NT2/D1 (cell line): ENCODE results near the gene WDR90.

Experiments used
- SUZ12 ChIP-seq: IDR thresholded peaks from 2 replicates; pipeline ENCODE4 v1.6.1; 2011; ENCODE audit not compliant: insufficient read length, insufficient read depth; ENCODE audit errors: extremely low read depth
- ZNF274 ChIP-seq: IDR thresholded peaks from 2 replicates; pipeline ENCODE4 v1.6.1; 2011; ENCODE audit warnings: mild to moderate bottlenecking, low read depth, low read length

GRCh38 chr16:674968-675883 is 26.1 kb downstream of the WDR90 start, which contains the start of gene RHBDL1:
- TF ChIP-seq SUZ12 = no peak
- no peak for TF ChIP-seq ZNF274
